GM13977 (cell line): ENCODE data around the gene UBE3B.

Experiments
- DNase-seq: peaks from one replicate; pipeline ENCODE4 v3.0.0; 2012; ENCODE audit warnings: low spot score
- in situ Hi-C: fragments of 300-500 bp; cut with MboI; formaldehyde crosslinking; loops from one replicate; pipeline ENCODE4 v1.12.0; 2022; ENCODE audit warnings: low sequenced_read_pairs, low pct_unique_long_range_greater_than_20kb, mixed read lengths, inconsistent platforms; ENCODE audit not compliant: unreplicated experiment
- TF ChIP-seq, protein P1 (sequence below): IDR thresholded peaks from 2 replicates; pipeline ENCODE4 v1.5.1; 2012; ENCODE audit warnings: mild to moderate bottlenecking, control low read depth; ENCODE audit not compliant: insufficient read depth; ENCODE audit errors: extremely low read depth, missing control alignments

Gene UBE3B

DNA sequence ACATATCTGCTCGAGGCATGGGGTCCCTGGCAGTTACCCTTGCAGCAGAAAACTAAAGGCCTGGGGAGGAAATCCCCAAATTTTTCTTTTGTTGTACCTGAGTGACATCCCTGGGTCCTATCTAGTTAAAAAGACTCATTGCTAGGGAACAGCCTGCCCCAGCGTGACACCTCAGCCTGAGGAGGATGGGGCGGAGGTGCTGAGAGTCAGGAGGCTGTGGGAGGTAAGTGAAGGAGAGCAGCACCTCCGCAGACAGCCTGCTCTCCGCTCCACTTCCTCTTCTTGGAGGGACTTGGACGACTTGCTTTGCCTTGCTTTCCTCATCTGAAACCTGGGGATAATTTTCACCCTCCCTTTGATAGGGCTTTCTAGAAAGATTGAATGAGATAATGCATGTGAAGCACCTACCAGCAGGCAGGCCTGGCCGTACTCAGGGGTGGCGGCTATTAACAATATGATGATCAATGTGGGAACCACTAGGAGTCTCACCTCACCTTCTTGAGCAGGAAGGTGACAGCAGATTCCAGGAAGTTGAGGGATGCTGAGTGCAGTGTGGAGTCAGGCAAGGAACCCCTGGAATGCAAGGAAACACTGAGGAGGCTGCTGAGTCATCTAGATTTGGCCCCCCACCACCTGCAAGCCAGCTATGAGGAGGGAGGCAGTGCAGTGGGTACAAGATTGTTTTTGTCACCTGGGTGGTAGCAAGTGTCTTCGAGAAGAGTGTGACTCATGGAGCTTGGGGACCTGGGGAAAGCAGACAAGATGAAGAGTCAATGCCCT is 23.2 kb downstream of the UBE3B start:
- DNase-seq: no peak
- TF ChIP-seq, protein P1, sequence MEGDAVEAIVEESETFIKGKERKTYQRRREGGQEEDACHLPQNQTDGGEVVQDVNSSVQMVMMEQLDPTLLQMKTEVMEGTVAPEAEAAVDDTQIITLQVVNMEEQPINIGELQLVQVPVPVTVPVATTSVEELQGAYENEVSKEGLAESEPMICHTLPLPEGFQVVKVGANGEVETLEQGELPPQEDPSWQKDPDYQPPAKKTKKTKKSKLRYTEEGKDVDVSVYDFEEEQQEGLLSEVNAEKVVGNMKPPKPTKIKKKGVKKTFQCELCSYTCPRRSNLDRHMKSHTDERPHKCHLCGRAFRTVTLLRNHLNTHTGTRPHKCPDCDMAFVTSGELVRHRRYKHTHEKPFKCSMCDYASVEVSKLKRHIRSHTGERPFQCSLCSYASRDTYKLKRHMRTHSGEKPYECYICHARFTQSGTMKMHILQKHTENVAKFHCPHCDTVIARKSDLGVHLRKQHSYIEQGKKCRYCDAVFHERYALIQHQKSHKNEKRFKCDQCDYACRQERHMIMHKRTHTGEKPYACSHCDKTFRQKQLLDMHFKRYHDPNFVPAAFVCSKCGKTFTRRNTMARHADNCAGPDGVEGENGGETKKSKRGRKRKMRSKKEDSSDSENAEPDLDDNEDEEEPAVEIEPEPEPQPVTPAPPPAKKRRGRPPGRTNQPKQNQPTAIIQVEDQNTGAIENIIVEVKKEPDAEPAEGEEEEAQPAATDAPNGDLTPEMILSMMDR: no peak
- in situ Hi-C loops: no loop called here

DNA sequence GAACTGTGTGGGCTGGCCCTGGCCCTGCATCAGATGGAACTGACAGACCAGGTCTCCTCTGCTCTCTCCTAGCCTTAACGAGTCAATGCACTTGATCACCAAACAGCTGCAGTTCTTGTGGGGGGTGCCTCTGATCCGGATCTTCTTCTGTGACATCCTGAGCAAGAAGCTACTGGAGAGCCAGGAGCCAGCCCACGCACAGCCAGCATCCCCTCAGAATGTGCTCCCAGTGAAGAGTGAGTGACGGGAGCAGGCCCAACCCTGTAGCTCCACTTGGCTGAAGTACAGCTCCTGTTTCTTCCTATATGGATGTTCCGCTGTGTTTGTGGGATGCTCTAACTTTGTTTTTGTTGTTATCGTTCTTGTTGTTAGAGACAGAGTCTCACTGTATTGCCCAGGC is 23.9 kb downstream of the UBE3B start:
- TF ChIP-seq, protein P1: no peak
- no peak for DNase-seq
- in situ Hi-C loops: no loop called here

DNA sequence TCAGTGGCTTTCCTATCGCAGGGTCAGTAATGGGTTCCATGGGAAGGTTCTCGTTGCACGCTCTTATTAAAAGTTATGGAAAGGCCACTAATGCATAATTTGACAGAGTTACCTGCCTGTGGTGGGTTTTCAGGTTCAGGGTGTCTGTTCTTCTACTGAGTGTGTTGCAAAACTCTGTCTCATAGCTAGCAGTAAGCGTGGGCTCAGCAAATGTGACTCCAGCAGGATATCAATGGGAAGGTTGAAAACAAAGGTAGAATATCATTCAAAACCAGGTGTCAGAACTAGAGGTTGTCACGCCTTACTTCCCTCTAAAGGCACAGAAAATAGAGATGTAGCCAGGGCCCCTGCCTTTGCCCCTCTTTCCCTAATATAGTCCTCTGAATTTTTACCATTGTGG is 24.9 kb downstream of the UBE3B start:
- DNase-seq: no peak
- TF ChIP-seq, protein P1: no peak
- in situ Hi-C loops: no loop called here

DNA sequence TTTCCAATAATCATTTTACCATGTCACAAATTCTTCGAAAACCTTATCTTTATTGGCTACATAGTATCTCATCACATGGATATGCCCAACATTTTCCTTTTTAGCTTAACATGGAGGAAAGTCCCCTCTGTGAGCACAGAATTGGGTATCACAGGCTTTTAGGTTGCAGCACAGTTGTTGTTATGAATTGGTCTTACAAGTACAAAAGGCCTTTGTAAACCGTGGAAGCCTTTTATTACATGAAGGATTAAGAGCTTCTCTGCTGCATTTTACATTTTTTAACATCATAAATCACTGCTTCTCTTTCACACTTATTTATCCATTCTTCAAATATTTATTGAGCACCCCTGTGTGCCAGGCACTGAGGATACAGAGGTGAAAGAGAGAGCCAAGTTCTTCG is 26.2 kb downstream of the UBE3B start:
- DNase-seq: no peak
- in situ Hi-C loops: no loop called here
- TF ChIP-seq, protein P1: no peak

DNA sequence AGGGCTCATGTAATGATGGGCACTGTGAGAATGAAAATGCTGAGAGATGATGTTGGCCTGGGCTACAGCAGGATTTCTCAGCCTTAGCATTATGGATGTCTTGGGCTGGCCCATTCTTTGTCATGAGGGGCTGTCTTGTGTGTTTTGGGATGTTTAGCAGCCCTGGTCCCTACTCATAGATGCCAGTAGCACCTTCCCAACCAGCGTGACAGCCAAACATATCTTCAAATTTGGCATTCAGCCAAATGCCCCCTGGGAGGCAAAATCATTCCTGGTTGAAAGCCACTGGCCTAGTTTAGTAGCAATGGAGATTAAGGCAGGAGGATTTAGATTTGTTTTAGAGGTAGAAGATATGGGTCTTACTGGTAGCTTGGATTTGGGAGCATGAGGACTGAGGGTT is 26.6 kb downstream of the UBE3B start:
- in situ Hi-C loops: no loop called here
- DNase-seq: no peak
- TF ChIP-seq, protein P1: no peak

DNA sequence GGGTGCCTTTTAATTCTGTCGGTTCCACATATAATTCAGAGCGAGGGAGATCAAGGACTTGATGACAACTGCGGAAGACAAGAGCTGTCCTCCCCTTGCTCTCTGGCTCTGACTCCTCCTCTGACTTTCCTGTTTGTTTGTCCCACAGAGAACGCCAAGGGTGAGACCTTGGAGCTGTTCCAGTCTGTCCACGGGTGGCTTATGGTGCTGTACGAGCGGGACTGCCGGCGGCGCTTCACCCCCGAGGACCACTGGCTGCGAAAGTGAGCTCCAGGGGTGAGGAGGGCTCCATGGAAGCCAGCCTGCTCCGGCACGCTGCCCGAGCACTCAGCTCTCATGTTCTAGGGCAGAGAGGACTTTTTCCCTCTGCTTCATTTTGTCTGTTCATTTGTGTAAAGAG is 32.8 kb downstream of the UBE3B start:
- no peak for DNase-seq
- TF ChIP-seq, protein P1: no peak
- in situ Hi-C loops: loop anchor here (10.0 kb wide), 1 partner anchor 265 kb away; no protein-coding TSS in a partner anchor
